Measurements from ENCODE around the gene ZSCAN20. TPM values are rescaled to one million over a fixed set of nuclear protein-coding genes. Genes with fewer than 3 reads are reported as not detected.

The ZSCAN20 gene
- total RNA-seq, 1 donor from 2014 or later: 9.7 TPM

- H3K36me3 Mint-ChIP-seq (ENCODE audit: unreplicated experiment): no peaks in the 10 kb centered on the region
- no peak for DNase-seq
- peaks cover 20% of the 10 kb centered on the region for H3K4me1 Mint-ChIP-seq (ENCODE audit: low read depth, unreplicated experiment)
- TF ChIP-seq CTCF (IDR thresholded peaks at IDR 0.05; ENCODE audit: partially characterized antibody, unreplicated experiment): no peak
- no peak overlapping the region for H3K4me3 Mint-ChIP-seq (ENCODE audit: unreplicated experiment)
- H3K9me3 Mint-ChIP-seq (ENCODE audit: unreplicated experiment): peaks cover 9% of the 10 kb centered on the region
- peaks cover 2% of the 10 kb centered on the region for H3K27me3 Mint-ChIP-seq (ENCODE audit: unreplicated experiment)
- H3K27ac Mint-ChIP-seq (ENCODE audit: unreplicated experiment): no peak overlapping the region
Observed at GRCh38 chr1:33443080-33443704, 29.3 kb upstream of the ZSCAN20 start.

- no peak for DNase-seq
- Mint-ChIP-seq H3K36me3 (ENCODE audit: unreplicated experiment) (no peaks in the 10 kb centered on the region), H3K4me1 (ENCODE audit: low read depth, unreplicated experiment) (peaks cover 17% of the 10 kb centered on the region), H3K27ac (ENCODE audit: unreplicated experiment) (no peak overlapping the region), H3K9me3 (ENCODE audit: unreplicated experiment) (peaks cover 9% of the 10 kb centered on the region), H3K4me3 (ENCODE audit: unreplicated experiment) (no peak overlapping the region), H3K27me3 (ENCODE audit: unreplicated experiment) (peaks cover 2% of the 10 kb centered on the region)
- TF ChIP-seq CTCF (IDR thresholded peaks at IDR 0.05; ENCODE audit: partially characterized antibody, unreplicated experiment): no peak
Observed at GRCh38 chr1:33443705-33444180, 28.7 kb upstream of the ZSCAN20 start.

- no peak overlapping the region for H3K4me3 Mint-ChIP-seq (ENCODE audit: unreplicated experiment)
- H3K36me3 Mint-ChIP-seq (ENCODE audit: unreplicated experiment): no peaks in the 10 kb centered on the region
- peaks cover 2% of the 10 kb centered on the region for H3K27me3 Mint-ChIP-seq (ENCODE audit: unreplicated experiment)
- no peak for TF ChIP-seq CTCF (IDR thresholded peaks at IDR 0.05; ENCODE audit: partially characterized antibody, unreplicated experiment)
- DNase-seq: no peak
- H3K27ac Mint-ChIP-seq (ENCODE audit: unreplicated experiment): no peak overlapping the region
- H3K9me3 Mint-ChIP-seq (ENCODE audit: unreplicated experiment): peaks cover 9% of the 10 kb centered on the region
- peaks cover 7% of the 10 kb centered on the region for H3K4me1 Mint-ChIP-seq (ENCODE audit: low read depth, unreplicated experiment)
Observed at GRCh38 chr1:33445108-33445507, 27.3 kb upstream of the ZSCAN20 start.

GRCh38 chr1:33446590-33446989, 25.9 kb upstream of the ZSCAN20 start:
- Mint-ChIP-seq H3K36me3 (ENCODE audit: unreplicated experiment) (no peaks in the 10 kb centered on the region), H3K27me3 (ENCODE audit: unreplicated experiment) (no peaks in the 10 kb centered on the region), H3K4me1 (ENCODE audit: low read depth, unreplicated experiment) (peaks cover 7% of the 10 kb centered on the region), H3K4me3 (ENCODE audit: unreplicated experiment) (no peak overlapping the region), H3K9me3 (ENCODE audit: unreplicated experiment) (peaks cover 6% of the 10 kb centered on the region), H3K27ac (ENCODE audit: unreplicated experiment) (no peak overlapping the region)
- no peak for DNase-seq
- TF ChIP-seq CTCF (IDR thresholded peaks at IDR 0.05; ENCODE audit: partially characterized antibody, unreplicated experiment): no peak

- peak; percentile 32 for DNase-seq
- Mint-ChIP-seq H3K4me1 (ENCODE audit: low read depth, unreplicated experiment) (peaks cover 14% of the 10 kb centered on the region), H3K36me3 (ENCODE audit: unreplicated experiment) (no peaks in the 10 kb centered on the region), H3K4me3 (ENCODE audit: unreplicated experiment) (no peak overlapping the region), H3K27me3 (ENCODE audit: unreplicated experiment) (peaks cover 8% of the 10 kb centered on the region), H3K27ac (ENCODE audit: unreplicated experiment) (peak overlapping the region; percentile 69), H3K9me3 (ENCODE audit: unreplicated experiment) (peaks cover 11% of the 10 kb centered on the region)
- TF ChIP-seq CTCF (IDR thresholded peaks at IDR 0.05; ENCODE audit: partially characterized antibody, unreplicated experiment): no peak
Observed at GRCh38 chr1:33454646-33455282, 17.7 kb upstream of the ZSCAN20 start.

Data from glutamatergic neuron (in vitro differentiated cells).